ENCODE results near the gene MAGEB10. TPM values are rescaled to one million over a fixed set of nuclear protein-coding genes. Genes with fewer than 3 reads are reported as not detected.

Gene MAGEB10
- polyA plus RNA-seq, 1 donor from 2014 or later: not detected

DNA sequence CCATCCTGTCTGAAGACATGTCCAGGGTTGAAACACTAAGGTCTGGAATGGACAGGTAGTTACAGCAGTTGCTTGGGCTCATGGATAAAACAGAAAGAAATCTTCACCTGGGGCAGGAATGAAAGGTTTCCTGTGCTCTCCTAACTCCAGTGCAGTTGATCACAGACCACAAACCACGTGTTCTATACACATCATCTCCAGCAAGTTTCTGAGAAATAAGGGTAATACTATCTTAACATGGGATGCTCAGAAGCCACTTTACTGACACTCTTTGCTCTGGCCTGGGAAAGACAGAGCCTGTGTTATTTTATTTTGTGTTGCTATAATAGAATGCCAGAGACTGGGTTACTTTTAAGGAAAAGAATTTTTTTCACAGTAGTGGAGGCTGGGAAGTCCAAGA, 16.0 kb downstream of the MAGEB10 start:
- no peak overlapping the region for H3K4me3 ChIP-seq (ENCODE audit: low read length)
- no peaks in the 10 kb centered on the region for H3F3A ChIP-seq (ENCODE audit: insufficient read depth, low read length, poor library complexity, severe bottlenecking)
- no peaks in the 10 kb centered on the region for H3K79me2 ChIP-seq (replicated peaks; ENCODE audit: insufficient read depth, low read length)
- no peaks in the 10 kb centered on the region for H3K36me3 ChIP-seq (ENCODE audit: insufficient read depth, low read length)
- H3K9ac ChIP-seq (ENCODE audit: low read length): no peak overlapping the region
- no peaks in the 10 kb centered on the region for H4K20me1 ChIP-seq (ENCODE audit: insufficient read depth)
- H3K4me2 ChIP-seq (ENCODE audit: low read length): no peak overlapping the region
- no peak for TF ChIP-seq RAD21 (conservative IDR thresholded peaks at IDR 0.05)
- TF ChIP-seq TAF1 (IDR thresholded peaks at IDR 0.05; ENCODE audit: low read depth): no peak
- TF ChIP-seq, protein P1, sequence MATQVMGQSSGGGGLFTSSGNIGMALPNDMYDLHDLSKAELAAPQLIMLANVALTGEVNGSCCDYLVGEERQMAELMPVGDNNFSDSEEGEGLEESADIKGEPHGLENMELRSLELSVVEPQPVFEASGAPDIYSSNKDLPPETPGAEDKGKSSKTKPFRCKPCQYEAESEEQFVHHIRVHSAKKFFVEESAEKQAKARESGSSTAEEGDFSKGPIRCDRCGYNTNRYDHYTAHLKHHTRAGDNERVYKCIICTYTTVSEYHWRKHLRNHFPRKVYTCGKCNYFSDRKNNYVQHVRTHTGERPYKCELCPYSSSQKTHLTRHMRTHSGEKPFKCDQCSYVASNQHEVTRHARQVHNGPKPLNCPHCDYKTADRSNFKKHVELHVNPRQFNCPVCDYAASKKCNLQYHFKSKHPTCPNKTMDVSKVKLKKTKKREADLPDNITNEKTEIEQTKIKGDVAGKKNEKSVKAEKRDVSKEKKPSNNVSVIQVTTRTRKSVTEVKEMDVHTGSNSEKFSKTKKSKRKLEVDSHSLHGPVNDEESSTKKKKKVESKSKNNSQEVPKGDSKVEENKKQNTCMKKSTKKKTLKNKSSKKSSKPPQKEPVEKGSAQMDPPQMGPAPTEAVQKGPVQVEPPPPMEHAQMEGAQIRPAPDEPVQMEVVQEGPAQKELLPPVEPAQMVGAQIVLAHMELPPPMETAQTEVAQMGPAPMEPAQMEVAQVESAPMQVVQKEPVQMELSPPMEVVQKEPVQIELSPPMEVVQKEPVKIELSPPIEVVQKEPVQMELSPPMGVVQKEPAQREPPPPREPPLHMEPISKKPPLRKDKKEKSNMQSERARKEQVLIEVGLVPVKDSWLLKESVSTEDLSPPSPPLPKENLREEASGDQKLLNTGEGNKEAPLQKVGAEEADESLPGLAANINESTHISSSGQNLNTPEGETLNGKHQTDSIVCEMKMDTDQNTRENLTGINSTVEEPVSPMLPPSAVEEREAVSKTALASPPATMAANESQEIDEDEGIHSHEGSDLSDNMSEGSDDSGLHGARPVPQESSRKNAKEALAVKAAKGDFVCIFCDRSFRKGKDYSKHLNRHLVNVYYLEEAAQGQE (IDR thresholded peaks at IDR 0.05; ENCODE audit: borderline replicate concordance): no peak
- no peak for TF ChIP-seq SMC3 (conservative IDR thresholded peaks at IDR 0.05; ENCODE audit: poor library complexity)
- no peak for TF ChIP-seq EZH2 (IDR thresholded peaks at IDR 0.05; ENCODE audit: borderline replicate concordance, insufficient read depth, low read length, poor library complexity, severe bottlenecking)
- TF ChIP-seq, protein P2, sequence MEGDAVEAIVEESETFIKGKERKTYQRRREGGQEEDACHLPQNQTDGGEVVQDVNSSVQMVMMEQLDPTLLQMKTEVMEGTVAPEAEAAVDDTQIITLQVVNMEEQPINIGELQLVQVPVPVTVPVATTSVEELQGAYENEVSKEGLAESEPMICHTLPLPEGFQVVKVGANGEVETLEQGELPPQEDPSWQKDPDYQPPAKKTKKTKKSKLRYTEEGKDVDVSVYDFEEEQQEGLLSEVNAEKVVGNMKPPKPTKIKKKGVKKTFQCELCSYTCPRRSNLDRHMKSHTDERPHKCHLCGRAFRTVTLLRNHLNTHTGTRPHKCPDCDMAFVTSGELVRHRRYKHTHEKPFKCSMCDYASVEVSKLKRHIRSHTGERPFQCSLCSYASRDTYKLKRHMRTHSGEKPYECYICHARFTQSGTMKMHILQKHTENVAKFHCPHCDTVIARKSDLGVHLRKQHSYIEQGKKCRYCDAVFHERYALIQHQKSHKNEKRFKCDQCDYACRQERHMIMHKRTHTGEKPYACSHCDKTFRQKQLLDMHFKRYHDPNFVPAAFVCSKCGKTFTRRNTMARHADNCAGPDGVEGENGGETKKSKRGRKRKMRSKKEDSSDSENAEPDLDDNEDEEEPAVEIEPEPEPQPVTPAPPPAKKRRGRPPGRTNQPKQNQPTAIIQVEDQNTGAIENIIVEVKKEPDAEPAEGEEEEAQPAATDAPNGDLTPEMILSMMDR (IDR thresholded peaks at IDR 0.05; ENCODE audit: poor library complexity, severe bottlenecking): no peak
- TF ChIP-seq EP300 (conservative IDR thresholded peaks at IDR 0.05; ENCODE audit: poor library complexity, severe bottlenecking): no peak
- TF ChIP-seq POLR2AphosphoS5 (IDR thresholded peaks at IDR 0.05): no peak
- no peak for TF ChIP-seq MXI1 (conservative IDR thresholded peaks at IDR 0.05; ENCODE audit: poor library complexity, severe bottlenecking)
- no peaks in the 10 kb centered on the region for H3K9me3 ChIP-seq (ENCODE audit: low read length)
- no peak overlapping the region for H2AFZ ChIP-seq (ENCODE audit: low read depth, low read length)
- H3K27me3 ChIP-seq (ENCODE audit: insufficient read depth, low read depth, low read length): no peaks in the 10 kb centered on the region
- H3K27ac ChIP-seq (ENCODE audit: low read length): no peak overlapping the region
- no peaks in the 10 kb centered on the region for H3K9me2 ChIP-seq (ENCODE audit: insufficient read depth, low read length)

DNA sequence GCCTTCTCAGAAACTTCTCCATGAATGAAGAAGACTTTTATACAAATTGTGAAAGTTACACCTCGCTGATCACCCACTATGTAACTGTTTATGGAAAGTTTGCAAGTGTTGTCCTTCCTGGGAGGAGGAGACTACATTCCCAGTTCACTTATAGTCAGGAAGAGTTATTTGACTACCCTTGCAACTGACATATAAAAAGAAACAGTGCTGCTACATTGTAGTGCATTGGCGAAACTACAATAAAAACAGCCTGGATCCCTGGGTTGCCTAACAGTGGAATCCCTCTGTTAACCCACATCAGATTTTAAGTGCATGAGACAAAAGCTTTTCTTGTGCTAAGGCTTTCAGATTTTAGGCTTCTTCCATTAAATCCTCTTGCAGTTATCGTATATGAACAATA, 30.4 kb downstream of the MAGEB10 start:
- Histone ChIP-seq H3K9ac (ENCODE audit: low read length) (no peak overlapping the region), H3K27me3 (ENCODE audit: insufficient read depth, low read depth, low read length) (no peaks in the 10 kb centered on the region), H3K36me3 (ENCODE audit: insufficient read depth, low read length) (no peaks in the 10 kb centered on the region), H2AFZ (ENCODE audit: low read depth, low read length) (no peak overlapping the region), H3K4me3 (ENCODE audit: low read length) (no peak overlapping the region), H3K79me2 (replicated peaks; ENCODE audit: insufficient read depth, low read length) (no peaks in the 10 kb centered on the region), H4K20me1 (ENCODE audit: insufficient read depth) (no peaks in the 10 kb centered on the region), H3K9me2 (ENCODE audit: insufficient read depth, low read length) (no peaks in the 10 kb centered on the region), H3F3A (ENCODE audit: insufficient read depth, low read length, poor library complexity, severe bottlenecking) (no peaks in the 10 kb centered on the region), H3K9me3 (ENCODE audit: low read length) (no peaks in the 10 kb centered on the region), H3K4me2 (ENCODE audit: low read length) (no peak overlapping the region), H3K27ac (ENCODE audit: low read length) (no peak overlapping the region)
- TF ChIP-seq EZH2 (IDR thresholded peaks at IDR 0.05; ENCODE audit: borderline replicate concordance, insufficient read depth, low read length, poor library complexity, severe bottlenecking): no peak
- TF ChIP-seq TAF1 (IDR thresholded peaks at IDR 0.05; ENCODE audit: low read depth): no peak
- TF ChIP-seq, protein P2 (IDR thresholded peaks at IDR 0.05; ENCODE audit: poor library complexity, severe bottlenecking): no peak
- TF ChIP-seq POLR2AphosphoS5 (IDR thresholded peaks at IDR 0.05): no peak
- no peak for TF ChIP-seq SMC3 (conservative IDR thresholded peaks at IDR 0.05; ENCODE audit: poor library complexity)
- TF ChIP-seq EP300 (conservative IDR thresholded peaks at IDR 0.05; ENCODE audit: poor library complexity, severe bottlenecking): no peak
- TF ChIP-seq, protein P1 (IDR thresholded peaks at IDR 0.05; ENCODE audit: borderline replicate concordance): no peak
- TF ChIP-seq MXI1 (conservative IDR thresholded peaks at IDR 0.05; ENCODE audit: poor library complexity, severe bottlenecking): no peak
- no peak for TF ChIP-seq RAD21 (conservative IDR thresholded peaks at IDR 0.05)
